Measurements from ENCODE around the gene BORCS5.

Gene BORCS5

GRCh38 chr12:12334367-12335040 is 22.4 kb upstream of the BORCS5 start:
- intact Hi-C loops (cut with DNase I; ENCODE audit: low total_unique reads) = no loop called here
- DNase-seq = no peak
- peaks cover 0 to 16% (median 12%) of the 10 kb centered on the region in 3 donors for H3K36me3 ChIP-seq
- H3K4me1 ChIP-seq = peaks cover 0 to 27% (median 13%) of the 10 kb centered on the region in 4 donors
- H3K9me3 ChIP-seq = no peaks in the 10 kb centered on the region
- peak; percentile 63 to 74 for TF ChIP-seq CTCF (IDR thresholded peaks at IDR 0.05)
- H3K27me3 ChIP-seq = no peaks in the 10 kb centered on the region
- H3K27ac ChIP-seq = no peak overlapping the region
- H3K4me3 ChIP-seq = no peak overlapping the region

DNA sequence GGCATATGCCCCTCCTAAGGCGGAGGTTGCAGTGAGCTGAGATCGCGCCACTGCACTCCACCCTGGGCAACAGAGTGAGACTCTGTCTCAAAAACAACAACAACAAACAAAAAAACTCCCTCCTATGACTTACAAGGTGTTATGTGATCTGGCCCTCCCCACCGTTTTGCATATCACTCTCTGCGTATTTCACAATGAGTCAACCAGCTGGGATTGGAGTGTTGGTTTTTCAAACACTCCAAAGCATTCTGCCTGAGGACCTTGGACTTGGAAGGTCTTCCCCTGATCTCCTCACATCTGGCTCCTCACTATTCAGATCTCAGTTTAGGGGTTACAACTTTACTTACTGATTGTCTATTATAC is 20.8 kb upstream of the BORCS5 start:
- Histone ChIP-seq H3K4me3 (no peak overlapping the region), H3K36me3 (peaks cover 0 to 9% (median 7%) of the 10 kb centered on the region in 3 donors), H3K27ac (no peak overlapping the region), H3K9me3 (no peaks in the 10 kb centered on the region), H3K27me3 (no peaks in the 10 kb centered on the region), H3K4me1 (peaks cover 0 to 27% (median 13%) of the 10 kb centered on the region in 4 donors)
- intact Hi-C loops (cut with DNase I; ENCODE audit: low total_unique reads) = no loop called here
- TF ChIP-seq CTCF (IDR thresholded peaks at IDR 0.05) = no peak
- DNase-seq = no peak

DNA sequence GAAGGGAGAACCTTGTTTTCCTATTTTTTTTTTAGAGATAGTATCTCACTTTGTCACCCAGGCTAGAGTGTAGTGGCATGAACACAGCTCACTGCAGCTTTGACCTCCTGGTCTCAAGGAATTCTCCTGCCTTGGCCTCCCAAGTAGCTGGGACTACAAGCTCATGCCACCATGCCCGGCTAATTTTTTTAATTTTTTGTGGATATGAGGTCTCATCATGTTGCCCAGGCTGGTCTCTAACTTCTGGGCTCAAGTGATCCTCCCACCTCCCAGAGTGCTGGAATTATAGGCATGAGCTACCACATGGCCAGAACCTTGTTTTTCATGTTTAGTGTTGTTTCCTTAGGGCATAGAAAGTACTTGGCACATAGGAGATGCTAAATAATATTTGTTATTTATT is 20.4 kb upstream of the BORCS5 start:
- no peak overlapping the region for H3K27ac ChIP-seq
- no peak for TF ChIP-seq CTCF (IDR thresholded peaks at IDR 0.05)
- DNase-seq = no peak
- H3K4me1 ChIP-seq = peaks cover 0 to 27% (median 13%) of the 10 kb centered on the region in 4 donors
- H3K27me3 ChIP-seq = no peaks in the 10 kb centered on the region
- no peak overlapping the region for H3K4me3 ChIP-seq
- intact Hi-C loops (cut with DNase I; ENCODE audit: low total_unique reads) = no loop called here
- H3K36me3 ChIP-seq = peaks cover 3 to 13% (median 12%) of the 10 kb centered on the region in 3 donors
- no peaks in the 10 kb centered on the region for H3K9me3 ChIP-seq

- DNase-seq = no peak
- TF ChIP-seq CTCF (IDR thresholded peaks at IDR 0.05) = no peak
- peaks cover 16 to 25% (median 20%) of the 10 kb centered on the region in 3 donors for H3K36me3 ChIP-seq
- intact Hi-C loops (cut with DNase I; ENCODE audit: low total_unique reads) = no loop called here
- H3K27me3 ChIP-seq = no peaks in the 10 kb centered on the region
- H3K4me1 ChIP-seq = peaks cover 0 to 23% (median 10%) of the 10 kb centered on the region in 4 donors
- H3K9me3 ChIP-seq = no peaks in the 10 kb centered on the region
- peak overlapping the region in 1 of 2 donors; percentile 4 for H3K4me3 ChIP-seq
- peak overlapping the region; percentile 43 to 58 for H3K27ac ChIP-seq
Observed at GRCh38 chr12:12338527-12339168, 18.2 kb upstream of the BORCS5 start.

DNA sequence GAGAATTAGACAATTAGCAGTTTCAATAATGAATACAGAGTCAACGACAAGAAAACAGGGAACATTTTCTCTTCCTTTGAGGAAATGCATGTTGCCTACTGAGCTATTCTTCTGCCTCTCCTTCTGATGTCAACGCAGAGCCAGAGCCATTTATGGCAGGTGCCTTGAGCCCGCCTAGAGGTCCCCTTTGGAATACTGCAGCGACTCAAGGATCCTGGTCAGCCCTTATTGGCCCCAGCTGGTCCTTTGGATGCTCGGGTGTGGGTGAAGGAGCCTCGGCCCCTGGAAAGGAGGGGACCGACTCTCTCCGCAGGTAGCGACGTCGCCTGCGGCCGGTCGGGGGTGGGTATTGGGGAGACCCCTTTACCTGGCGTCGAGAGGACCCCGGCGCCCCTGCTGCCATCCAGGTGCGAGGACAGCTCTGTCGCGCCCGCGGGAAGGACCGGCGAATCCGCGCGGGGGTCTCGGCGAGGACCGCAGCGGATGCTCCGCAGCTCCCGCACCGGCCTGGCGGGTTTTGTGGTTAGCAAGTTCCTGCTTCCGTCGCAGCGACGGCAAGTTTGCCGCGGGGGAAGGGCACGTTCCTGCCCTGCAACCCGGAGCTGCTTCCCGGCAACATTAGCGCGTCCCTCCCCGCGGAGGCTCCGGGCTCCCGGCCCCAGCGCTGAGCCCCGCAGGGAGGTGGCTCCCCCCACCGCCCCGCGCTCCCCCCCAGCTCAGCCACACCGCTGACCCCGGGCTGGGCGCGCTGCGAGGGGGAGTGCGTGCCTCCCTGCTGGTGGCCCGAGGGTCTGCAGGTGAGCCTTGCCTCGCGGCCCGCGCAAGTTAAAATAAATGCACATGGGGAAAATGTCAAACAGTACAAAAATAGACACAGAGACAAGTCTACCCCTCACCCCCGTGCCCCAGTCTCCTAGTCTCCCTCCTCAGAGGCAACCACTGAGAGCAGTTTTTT is 6.9 kb upstream of the BORCS5 start, which contains the start of gene MANSC1:
Gene MANSC1, minus strand, starts transcription at position 532 of the 955 bp plus-strand sequence. CDS start 6,928 bp downstream, outside the sequence.
- H3K27ac ChIP-seq = peak within 1 kb of the TSS; percentile 82 to 88
- TF ChIP-seq CTCF (IDR thresholded peaks at IDR 0.05) = peak; percentile 43 to 50
- no peaks in the 10 kb centered on the region for H3K36me3 ChIP-seq
- H3K4me1 ChIP-seq = peaks cover 0 to 13% (median 8%) of the 10 kb centered on the region in 4 donors
- H3K4me3 ChIP-seq = peak within 1 kb of the TSS; percentile 83 to 89
- intact Hi-C loops (cut with DNase I; ENCODE audit: low total_unique reads) = no loop called here
- no peaks in the 10 kb centered on the region for H3K9me3 ChIP-seq
- H3K27me3 ChIP-seq = no peaks in the 10 kb centered on the region
- DNase-seq = peak; percentile 49 to 81

Data from tibial artery (tissue), 4 donors.